Skeletal muscle tissue (tissue), 4 donors: Measurements from ENCODE around the gene CNTD1. TPM values are rescaled to one million over a fixed set of nuclear protein-coding genes. Genes with fewer than 3 reads are reported as not detected.

Experiments
- H3K27ac ChIP-seq: one replicate; pipeline ENCODE4 v1.7.0; 2013; ENCODE audit warnings: mild to moderate bottlenecking, low read depth, low read length, inconsistent platforms
- H3K27me3 ChIP-seq, 3 donors: one replicate each; pipeline ENCODE4 v1.7.0; 2013; ENCODE audit warnings: low read length in 3 of 3; ENCODE audit not compliant: control insufficient read depth in 3 of 3, insufficient read depth in 3 of 3
- H3K36me3 ChIP-seq, 3 donors: one replicate each; pipeline ENCODE4 v1.7.0; 2013; ENCODE audit warnings: low read length in 3 of 3; ENCODE audit not compliant: control insufficient read depth in 3 of 3, insufficient read depth in 3 of 3
- H3K4me1 ChIP-seq, 3 donors: one replicate each; pipeline ENCODE4 v1.7.0; 2013; ENCODE audit warnings: low read length in 3 of 3, mild to moderate bottlenecking in 3 of 3; ENCODE audit not compliant: control insufficient read depth in 3 of 3, insufficient read depth in 3 of 3
- H3K4me3 ChIP-seq, 3 donors: one replicate each; pipeline ENCODE4 v1.7.0; 2013; ENCODE audit warnings: low read length in 3 of 3
- H3K9ac ChIP-seq, 3 donors: one replicate each; pipeline ENCODE4 v1.7.0; 2013; ENCODE audit warnings: low read length in 3 of 3, mild to moderate bottlenecking in 3 of 3, moderate library complexity in 2 of 3, low read depth in 1 of 3
- H3K9me3 ChIP-seq, 3 donors: one replicate each; pipeline ENCODE4 v1.7.0; 2013; ENCODE audit warnings: low read length in 3 of 3; ENCODE audit not compliant: control insufficient read depth in 3 of 3
- total RNA-seq: library from RNA; depleted of rRNA; stranded (reverse); fragments of >200 nt; gene quantifications from one replicate; pipeline ENCODE4 v1.2.3, GENCODE V29; 2014
- donor health status: Osteomylitis.

CNTD1 gene
- total RNA-seq, 1 donor from 2014 or later: 1.0 TPM

DNA sequence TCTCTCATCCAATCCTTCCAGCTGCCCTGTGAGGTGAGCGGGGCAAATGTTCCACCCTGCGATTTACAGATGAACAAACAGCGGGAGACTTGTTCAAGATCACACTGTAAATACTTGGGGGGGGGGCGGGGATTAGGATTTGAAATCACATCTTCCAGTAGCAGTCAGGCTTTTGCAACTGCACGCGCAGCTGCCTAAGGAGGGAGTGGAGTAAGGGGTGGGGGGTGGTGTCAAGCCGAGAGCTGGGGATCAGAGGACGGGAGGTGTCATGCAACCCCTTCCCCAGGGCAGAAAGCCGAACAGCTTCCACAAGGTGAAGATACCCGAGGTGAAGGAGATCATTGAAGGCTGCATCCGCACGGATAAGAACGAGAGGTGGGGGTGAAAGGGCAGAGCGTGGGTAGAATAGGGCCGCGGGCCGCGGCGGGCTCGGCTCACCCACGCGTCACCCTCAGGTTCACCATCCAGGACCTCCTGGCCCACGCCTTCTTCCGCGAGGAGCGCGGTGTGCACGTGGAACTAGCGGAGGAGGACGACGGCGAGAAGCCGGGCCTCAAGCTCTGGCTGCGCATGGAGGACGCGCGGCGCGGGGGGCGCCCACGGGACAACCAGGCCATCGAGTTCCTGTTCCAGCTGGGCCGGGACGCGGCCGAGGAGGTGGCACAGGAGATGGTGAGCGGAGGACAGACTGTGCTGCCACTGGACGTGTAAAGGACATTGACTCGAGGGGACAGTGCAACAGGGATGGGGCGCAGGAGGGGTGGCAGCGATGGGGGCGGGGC is 13.7 kb upstream of the CNTD1 start:
- Histone ChIP-seq H3K27me3 (peaks cover 77 to 84% (median 82%) of the 10 kb centered on the region in 3 donors), H3K4me1 (peaks cover 4 to 14% (median 12%) of the 10 kb centered on the region in 3 donors), H3K9ac (peak overlapping the region in 1 of 3 donors; percentile 16), H3K36me3 (no peaks in the 10 kb centered on the region), H3K4me3 (peak overlapping the region in 1 of 3 donors; percentile 29), H3K9me3 (no peaks in the 10 kb centered on the region), H3K27ac (no peak overlapping the region)

DNA sequence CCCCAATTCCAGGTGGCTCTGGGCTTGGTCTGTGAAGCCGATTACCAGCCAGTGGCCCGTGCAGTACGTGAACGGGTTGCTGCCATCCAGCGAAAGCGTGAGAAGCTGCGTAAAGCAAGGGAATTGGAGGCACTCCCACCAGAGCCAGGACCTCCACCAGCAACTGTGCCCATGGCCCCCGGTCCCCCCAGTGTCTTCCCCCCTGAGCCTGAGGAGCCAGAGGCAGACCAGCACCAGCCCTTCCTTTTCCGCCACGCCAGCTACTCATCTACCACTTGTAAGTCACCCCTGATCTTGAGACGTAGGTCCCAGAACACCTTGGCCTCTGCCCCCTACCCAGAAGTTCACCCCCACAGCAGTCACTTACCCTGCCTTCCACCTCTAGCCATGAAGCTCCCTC is 11.4 kb upstream of the CNTD1 start:
- no peaks in the 10 kb centered on the region for H3K9me3 ChIP-seq
- peaks cover 0 to 14% (median 11%) of the 10 kb centered on the region in 3 donors for H3K4me1 ChIP-seq
- H3K4me3 ChIP-seq: no peak overlapping the region
- no peak overlapping the region for H3K9ac ChIP-seq
- no peak overlapping the region for H3K27ac ChIP-seq
- H3K27me3 ChIP-seq: peaks cover 62 to 76% (median 65%) of the 10 kb centered on the region in 3 donors
- H3K36me3 ChIP-seq: no peaks in the 10 kb centered on the region

DNA sequence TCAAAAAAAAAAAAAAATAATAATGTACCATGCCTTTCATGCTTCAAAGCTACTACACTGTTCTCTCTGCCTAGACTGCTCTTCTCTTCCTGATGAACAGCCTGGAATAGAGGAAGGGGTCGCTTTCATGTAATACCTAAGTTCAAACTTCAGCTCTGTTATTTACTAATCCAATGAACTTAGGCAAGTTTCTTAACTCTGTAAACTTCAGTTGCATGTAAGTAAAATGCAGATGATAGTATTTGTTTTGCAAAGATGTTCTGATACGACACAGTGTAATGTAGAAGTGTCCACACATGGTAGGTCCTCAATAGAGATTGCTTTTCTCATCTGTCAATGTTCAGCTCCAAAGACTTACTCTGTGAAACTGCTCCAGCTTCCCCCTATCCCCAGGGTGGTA is 6.7 kb upstream of the CNTD1 start:
- peaks cover 15 to 31% (median 19%) of the 10 kb centered on the region in 3 donors for H3K27me3 ChIP-seq
- H3K4me3 ChIP-seq: no peak overlapping the region
- H3K36me3 ChIP-seq: peaks cover 8 to 10% (median 10%) of the 10 kb centered on the region in 3 donors
- peaks cover 3 to 7% (median 5%) of the 10 kb centered on the region in 3 donors for H3K4me1 ChIP-seq
- H3K27ac ChIP-seq: no peak overlapping the region
- no peak overlapping the region for H3K9ac ChIP-seq
- no peaks in the 10 kb centered on the region for H3K9me3 ChIP-seq

DNA sequence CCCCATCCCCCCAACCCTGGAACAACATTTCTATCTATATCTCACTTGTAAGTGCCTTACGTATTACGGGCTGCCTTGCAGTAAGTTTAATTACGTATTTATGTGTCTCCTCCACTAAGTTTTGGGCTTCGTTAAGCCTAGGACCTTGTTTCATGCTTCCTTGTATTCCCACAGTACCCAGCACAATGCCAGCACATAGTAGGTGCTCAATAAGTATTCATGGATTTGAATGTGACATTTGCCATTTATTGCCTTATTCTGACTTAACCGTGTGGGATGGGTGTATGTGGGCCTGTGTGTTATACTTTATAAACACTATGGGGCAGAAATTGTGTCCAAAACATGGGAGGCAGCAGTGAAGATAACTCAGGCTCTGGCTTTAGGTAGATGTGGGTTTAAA is 6.1 kb upstream of the CNTD1 start:
- Histone ChIP-seq H3K27ac (no peak overlapping the region), H3K36me3 (peaks cover 8 to 13% (median 10%) of the 10 kb centered on the region in 3 donors), H3K4me3 (no peak overlapping the region), H3K4me1 (peaks cover 8 to 13% (median 11%) of the 10 kb centered on the region in 3 donors), H3K9me3 (no peaks in the 10 kb centered on the region), H3K27me3 (peaks cover 9 to 25% (median 13%) of the 10 kb centered on the region in 3 donors), H3K9ac (no peak overlapping the region)

DNA sequence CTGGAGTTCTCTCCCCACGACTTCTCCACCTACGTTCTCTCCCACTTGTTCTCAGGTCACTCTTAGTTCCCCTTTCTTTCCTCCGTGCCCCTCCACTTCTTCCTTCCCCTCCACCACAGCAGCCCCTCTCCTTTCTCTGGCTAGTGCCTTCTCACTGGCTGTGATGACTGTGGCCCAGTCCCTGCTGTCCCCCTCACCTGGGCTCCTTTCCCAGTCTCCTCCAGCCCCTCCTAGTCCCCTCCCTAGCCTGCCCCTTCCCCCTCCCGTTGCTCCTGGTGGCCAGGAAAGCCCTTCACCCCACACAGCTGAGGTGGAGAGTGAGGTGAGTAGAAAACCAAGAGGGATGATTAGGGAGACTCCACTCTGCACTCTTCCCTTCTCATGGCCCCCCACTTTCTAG is 3.6 kb upstream of the CNTD1 start:
- Histone ChIP-seq H3K4me3 (no peak overlapping the region), H3K9ac (no peak overlapping the region), H3K27ac (no peak overlapping the region), H3K9me3 (no peaks in the 10 kb centered on the region), H3K27me3 (peaks cover 0 to 9% (median 0%) of the 10 kb centered on the region in 3 donors), H3K36me3 (peaks cover 8 to 13% (median 11%) of the 10 kb centered on the region in 3 donors), H3K4me1 (peaks cover 19 to 27% (median 22%) of the 10 kb centered on the region in 3 donors)

DNA sequence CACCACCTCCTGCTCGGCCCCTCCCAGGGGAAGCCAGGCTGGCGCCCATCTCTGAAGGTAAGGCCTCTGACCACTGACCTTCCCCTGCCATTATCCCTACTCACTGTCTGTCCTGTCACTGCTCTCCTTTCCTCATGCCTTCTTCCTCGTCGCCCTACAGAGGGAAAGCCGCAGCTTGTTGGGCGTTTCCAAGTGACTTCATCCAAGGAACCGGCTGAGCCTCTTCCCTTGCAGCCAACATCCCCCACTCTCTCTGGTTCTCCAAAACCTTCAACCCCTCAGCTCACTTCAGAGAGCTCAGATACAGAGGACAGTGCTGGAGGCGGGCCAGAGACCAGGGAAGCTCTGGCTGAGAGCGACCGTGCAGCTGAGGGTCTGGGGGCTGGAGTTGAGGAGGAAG is 3.2 kb upstream of the CNTD1 start:
- Histone ChIP-seq H3K9me3 (no peaks in the 10 kb centered on the region), H3K9ac (no peak overlapping the region), H3K4me1 (peaks cover 19 to 27% (median 22%) of the 10 kb centered on the region in 3 donors), H3K36me3 (peaks cover 8 to 13% (median 11%) of the 10 kb centered on the region in 3 donors), H3K27me3 (peaks cover 0 to 5% (median 0%) of the 10 kb centered on the region in 3 donors), H3K27ac (no peak overlapping the region), H3K4me3 (no peak overlapping the region)

DNA sequence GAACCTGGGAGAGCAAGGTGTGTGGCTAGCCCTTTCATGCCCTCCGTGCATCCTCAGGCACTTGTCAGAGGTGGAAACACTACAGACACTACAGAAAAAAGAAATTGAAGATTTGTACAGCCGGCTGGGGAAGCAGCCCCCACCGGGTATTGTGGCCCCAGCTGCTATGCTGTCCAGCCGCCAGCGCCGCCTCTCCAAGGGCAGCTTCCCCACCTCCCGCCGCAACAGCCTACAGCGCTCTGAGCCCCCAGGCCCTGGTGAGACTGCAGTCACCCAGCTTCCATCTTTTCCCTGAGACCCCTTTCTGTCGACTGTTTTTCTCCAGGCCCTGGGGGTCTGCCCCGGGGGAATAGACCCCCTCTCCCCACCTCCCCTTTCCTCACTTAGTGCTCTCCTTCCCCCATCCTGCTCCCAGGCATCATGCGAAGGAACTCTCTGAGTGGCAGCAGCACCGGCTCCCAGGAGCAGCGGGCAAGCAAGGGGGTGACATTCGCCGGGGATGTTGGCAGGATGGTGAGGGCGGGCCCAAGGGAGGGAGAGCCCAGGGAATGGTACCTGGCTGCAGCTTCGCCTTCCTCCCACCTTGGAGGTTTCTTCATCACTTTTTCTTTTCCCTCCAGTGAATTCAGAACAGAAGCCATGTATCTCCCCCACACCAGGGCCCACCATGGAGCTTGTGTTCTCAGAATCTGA is 2.4 kb upstream of the CNTD1 start:
- H3K4me1 ChIP-seq: peaks cover 19 to 27% (median 22%) of the 10 kb centered on the region in 3 donors
- no peak overlapping the region for H3K9ac ChIP-seq
- H3K27ac ChIP-seq: no peak overlapping the region
- no peak overlapping the region for H3K4me3 ChIP-seq
- H3K27me3 ChIP-seq: no peaks in the 10 kb centered on the region
- no peaks in the 10 kb centered on the region for H3K9me3 ChIP-seq
- peaks cover 8 to 13% (median 11%) of the 10 kb centered on the region in 3 donors for H3K36me3 ChIP-seq

DNA sequence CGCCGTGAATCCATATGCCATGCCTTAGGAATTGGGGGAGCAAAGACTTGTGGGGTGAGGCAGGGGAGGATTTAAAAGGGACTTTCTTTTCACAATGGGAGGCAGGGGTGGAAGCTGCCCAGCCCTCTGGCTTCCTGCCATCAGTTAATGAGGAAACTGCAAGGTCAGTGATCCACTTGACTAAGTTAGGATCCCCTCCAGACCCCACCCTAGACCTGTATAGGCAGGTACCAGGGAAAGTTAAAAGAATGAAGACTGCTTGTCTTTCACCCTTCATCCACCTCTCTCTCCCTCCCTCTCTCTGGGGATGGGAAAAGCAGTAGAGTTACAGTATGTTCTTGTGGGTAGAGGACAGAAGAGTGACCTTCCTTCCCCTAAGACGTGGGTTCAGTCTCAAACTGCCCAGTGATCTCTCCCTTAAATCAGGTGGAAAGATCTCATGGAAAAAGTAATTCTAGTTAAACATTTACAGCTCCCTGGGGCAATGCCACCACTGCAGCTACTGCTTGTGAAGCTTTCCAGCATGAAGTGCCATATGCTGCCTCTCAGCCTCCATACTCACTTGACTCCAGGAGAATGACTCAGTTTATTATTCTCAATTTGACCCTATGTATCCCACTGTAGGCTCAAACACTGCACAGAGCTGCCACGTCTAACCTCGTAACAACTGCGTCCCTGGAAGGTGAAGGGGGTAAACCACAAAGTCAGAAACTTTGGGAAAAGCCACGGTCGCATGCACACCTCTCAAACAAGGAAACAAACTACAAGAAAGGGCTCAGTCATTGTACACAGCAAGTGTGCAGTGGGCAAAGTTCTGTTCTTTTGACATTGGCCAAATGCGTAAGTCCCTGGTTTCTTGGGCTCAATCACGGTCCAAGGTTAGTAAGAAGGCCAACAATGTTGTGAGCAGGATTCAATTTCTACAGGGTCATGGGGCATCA is 1.3 kb upstream of the CNTD1 start:
- no peak overlapping the region for H3K27ac ChIP-seq
- H3K4me1 ChIP-seq: peaks cover 19 to 27% (median 22%) of the 10 kb centered on the region in 3 donors
- peak overlapping the region; percentile 98 to 100 (median 99) for H3K4me3 ChIP-seq
- H3K9ac ChIP-seq: peak overlapping the region; percentile 98 to 99 (median 98)
- peaks cover 8 to 13% (median 11%) of the 10 kb centered on the region in 3 donors for H3K36me3 ChIP-seq
- H3K27me3 ChIP-seq: no peaks in the 10 kb centered on the region
- no peaks in the 10 kb centered on the region for H3K9me3 ChIP-seq

DNA sequence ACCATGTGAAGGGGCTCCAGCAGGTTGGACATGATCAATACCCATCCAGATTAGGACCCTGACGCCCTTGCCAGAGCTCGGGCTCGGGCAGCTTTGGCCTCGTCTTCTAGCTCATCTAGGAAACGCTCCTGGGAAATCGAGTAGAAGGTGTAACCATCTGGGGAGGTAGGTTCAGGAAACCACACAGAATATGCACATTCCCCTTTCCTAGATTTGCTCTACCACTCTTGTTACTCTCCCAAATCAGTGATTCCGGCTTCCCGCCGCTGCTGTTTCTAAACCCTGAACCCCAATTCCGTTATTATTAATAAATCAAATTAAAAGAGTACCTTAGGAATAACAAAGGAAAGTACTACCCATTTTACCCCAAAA is 664 bp upstream of the CNTD1 start:
- Histone ChIP-seq H3K9ac (peak overlapping the region; percentile 98 to 99 (median 98)), H3K27me3 (no peaks in the 10 kb centered on the region), H3K36me3 (peaks cover 8 to 13% (median 11%) of the 10 kb centered on the region in 3 donors), H3K4me1 (peaks cover 19 to 27% (median 22%) of the 10 kb centered on the region in 3 donors), H3K9me3 (no peaks in the 10 kb centered on the region), H3K4me3 (peak overlapping the region; percentile 98 to 100 (median 99)), H3K27ac (peak overlapping the region; percentile 66)
